ENCODE results near the gene LAGE3. TPM values are rescaled to one million over a fixed set of nuclear protein-coding genes. Genes with fewer than 3 reads are reported as not detected.

LAGE3 gene
- total and polyA plus RNA-seq, 2 donors (not counting 3 experiments of a cell fraction or from before 2014, with no cell fraction given), result 14.3 to 31.9 TPM

DNA sequence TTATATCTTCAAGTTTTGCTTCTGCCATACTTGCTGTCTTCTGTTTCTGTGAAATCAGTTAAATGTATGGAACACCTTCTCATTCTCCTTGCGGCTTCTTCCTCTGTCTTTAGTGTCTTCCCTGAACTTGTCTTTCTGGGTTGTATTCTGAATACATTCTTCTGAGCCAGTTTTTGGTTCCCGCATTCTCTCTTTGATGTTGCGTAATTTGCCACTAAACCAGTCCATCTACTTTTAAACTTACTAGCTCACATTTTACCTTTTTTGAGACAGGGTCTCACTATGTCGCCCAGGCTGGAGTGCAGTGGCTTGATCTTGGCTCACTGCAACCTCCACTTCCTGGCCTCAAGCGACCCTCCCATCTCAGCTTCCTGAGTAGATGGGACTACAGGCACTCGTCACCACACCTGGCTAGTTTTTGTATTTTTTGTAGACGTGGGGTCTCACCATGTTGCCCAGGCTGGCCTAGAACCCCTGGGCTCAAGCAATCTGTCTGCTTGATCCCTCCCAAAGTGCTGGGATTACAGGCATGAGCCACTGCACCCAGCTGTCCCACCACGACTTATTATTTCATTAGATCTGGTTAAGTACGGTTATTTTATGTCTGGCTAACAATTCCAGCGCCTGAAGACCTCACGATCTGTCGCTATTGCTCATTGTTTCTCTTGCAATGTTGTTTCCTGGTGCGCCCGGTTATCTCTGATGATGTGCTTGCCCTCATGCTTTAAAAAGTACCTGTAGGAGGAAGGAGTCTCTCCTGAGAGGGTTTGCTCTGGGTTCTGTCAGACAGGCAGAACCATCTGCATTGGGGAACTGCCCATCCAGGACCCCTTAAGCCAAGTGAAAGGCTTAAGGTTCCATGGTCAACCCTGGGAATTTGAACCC, 46.8 kb upstream of the LAGE3 start:
- BruUV-seq (replicated peaks), result no TSS peak
- Histone ChIP-seq H3K79me2 (ENCODE audit: control insufficient read depth, insufficient read depth, low read length) (no peaks in the 10 kb centered on the region), H3K9me3 (replicated peaks; ENCODE audit: control insufficient read depth, insufficient read depth, low read length) (no peaks in the 10 kb centered on the region), H3K4me2 (ENCODE audit: insufficient read depth, low read length) (no peak overlapping the region), H3K4me3 (replicated peaks in 1 of 3; ENCODE audit: insufficient read depth in 1 of 3, low read depth in 1 of 3, low read length in 3 of 3) (no peak overlapping the region), H3K9me1 (replicated peaks; ENCODE audit: control insufficient read depth, extremely low read depth, insufficient read depth, low read length) (no peaks in the 10 kb centered on the region), H3K27me3 (ENCODE audit: control insufficient read depth in 2 of 2, insufficient read depth in 2 of 2, low read length in 2 of 2) (no peaks in the 10 kb centered on the region), H2AFZ (ENCODE audit: low read depth, low read length) (no peak overlapping the region), H4K20me1 (replicated peaks; ENCODE audit: control insufficient read depth, extremely low read depth, insufficient read depth, low read length) (no peaks in the 10 kb centered on the region), H3K9ac (replicated peaks; ENCODE audit: extremely low read depth, insufficient read depth, low read length) (no peak overlapping the region), H3K36me3 (ENCODE audit: control insufficient read depth in 2 of 2, extremely low read depth in 1 of 2, insufficient read depth in 2 of 2, low read length in 2 of 2) (no peaks in the 10 kb centered on the region), H3K27ac (ENCODE audit: insufficient read depth, low read depth, low read length) (no peak overlapping the region), H3K4me1 (ENCODE audit: control insufficient read depth, extremely low read depth, insufficient read depth, low read length) (peaks cover 4% of the 10 kb centered on the region)
- dilution Hi-C loops (cut with MboI; ENCODE audit: extremely low pct_ligation_motif_present, low sequenced_read_pairs), result no loop called here
- intact Hi-C loops (cut with micrococcal nuclease), result loop anchor here (5.0 kb wide), 1 partner anchor 119 kb away; the partner anchor contains the start of gene DNASE1L1
- ChIA-PET CTCF (interaction anchor here (1.7 kb wide), 1 partner anchor 35 kb away, joined by 11 read pairs; the partner anchor contains the start of gene SLC10A3), POLR2A (no interaction called here)
- TF ChIP-seq, protein P1, sequence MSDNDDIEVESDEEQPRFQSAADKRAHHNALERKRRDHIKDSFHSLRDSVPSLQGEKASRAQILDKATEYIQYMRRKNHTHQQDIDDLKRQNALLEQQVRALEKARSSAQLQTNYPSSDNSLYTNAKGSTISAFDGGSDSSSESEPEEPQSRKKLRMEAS (IDR thresholded peaks at IDR 0.05; ENCODE audit: insufficient read depth, insufficient read length), result no peak
- TF ChIP-seq POLR2A (IDR thresholded peaks at IDR 0.05; ENCODE audit: low read depth, low read length) (no peak), MYC (IDR thresholded peaks at IDR 0.05; ENCODE audit: low read depth, low read length) (no peak), CTCF (IDR thresholded peaks at IDR 0.05; ENCODE audit: extremely low read depth in 1 of 2, insufficient read depth in 1 of 2, low read depth in 1 of 2, low read length in 2 of 2) (no peak), GATA2 (IDR thresholded peaks at IDR 0.05; ENCODE audit: insufficient read depth, insufficient read length, low read depth, low read length) (no peak), JUN (IDR thresholded peaks at IDR 0.05; ENCODE audit: borderline replicate concordance, insufficient read depth, insufficient read length, low read depth) (no peak), POLR2AphosphoS5 (IDR thresholded peaks at IDR 0.05; ENCODE audit: insufficient read depth, low read depth, low read length) (no peak), EZH2 (IDR thresholded peaks at IDR 0.05; ENCODE audit: borderline replicate concordance, low read depth, low read length, severe bottlenecking) (no peak), FOS (IDR thresholded peaks at IDR 0.05; ENCODE audit: borderline replicate concordance, insufficient read depth, low read length) (no peak)
- DNase-seq (ENCODE audit: low read depth, low spot score) (no peak), FAIRE-seq (peak; percentile 24)

Data from endothelial cell of umbilical vein (primary cell).